DOHH2 (cell line): ENCODE results near the gene OCLN.

Source experiments
- EZH2phosphoT487 ChIP-seq: fragments of 200-600 bp; sonication (generic); IDR thresholded peaks from 2 replicates; pipeline ENCODE4 v1.6.1; 2017; ENCODE audit warnings: borderline replicate concordance, mild to moderate bottlenecking, antibody characterized with exemption, low read length, moderate library complexity, mixed read lengths
- TF ChIP-seq, protein P1 (sequence below): fragments of 200-600 bp; sonication (generic); IDR thresholded peaks from one replicate; pipeline ENCODE4 v1.5.1; 2014; ENCODE audit warnings: antibody characterized with exemption, mild to moderate bottlenecking, low read depth, low read length; ENCODE audit not compliant: poor library complexity, severe bottlenecking

DNA sequence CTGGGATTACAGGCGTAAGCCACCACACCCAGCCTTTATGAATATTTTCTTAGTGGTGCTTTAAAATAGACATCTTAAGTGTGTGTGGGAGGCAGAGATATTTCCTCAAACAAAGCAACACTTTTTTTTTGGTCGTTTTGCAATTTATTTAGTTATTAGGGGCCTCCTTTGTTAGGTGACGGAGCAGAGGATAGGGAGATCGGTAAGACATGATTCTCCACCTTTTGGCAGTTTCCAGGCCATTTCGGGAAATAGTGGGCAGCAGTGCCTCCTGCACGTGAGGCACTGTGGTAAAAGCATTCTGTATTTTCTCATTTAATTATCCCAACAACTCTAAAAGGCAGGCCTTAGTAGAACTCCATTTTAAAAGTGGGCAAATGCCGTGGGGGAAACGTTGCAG is 1.9 kb downstream of the OCLN start:
- TF ChIP-seq, protein P1, sequence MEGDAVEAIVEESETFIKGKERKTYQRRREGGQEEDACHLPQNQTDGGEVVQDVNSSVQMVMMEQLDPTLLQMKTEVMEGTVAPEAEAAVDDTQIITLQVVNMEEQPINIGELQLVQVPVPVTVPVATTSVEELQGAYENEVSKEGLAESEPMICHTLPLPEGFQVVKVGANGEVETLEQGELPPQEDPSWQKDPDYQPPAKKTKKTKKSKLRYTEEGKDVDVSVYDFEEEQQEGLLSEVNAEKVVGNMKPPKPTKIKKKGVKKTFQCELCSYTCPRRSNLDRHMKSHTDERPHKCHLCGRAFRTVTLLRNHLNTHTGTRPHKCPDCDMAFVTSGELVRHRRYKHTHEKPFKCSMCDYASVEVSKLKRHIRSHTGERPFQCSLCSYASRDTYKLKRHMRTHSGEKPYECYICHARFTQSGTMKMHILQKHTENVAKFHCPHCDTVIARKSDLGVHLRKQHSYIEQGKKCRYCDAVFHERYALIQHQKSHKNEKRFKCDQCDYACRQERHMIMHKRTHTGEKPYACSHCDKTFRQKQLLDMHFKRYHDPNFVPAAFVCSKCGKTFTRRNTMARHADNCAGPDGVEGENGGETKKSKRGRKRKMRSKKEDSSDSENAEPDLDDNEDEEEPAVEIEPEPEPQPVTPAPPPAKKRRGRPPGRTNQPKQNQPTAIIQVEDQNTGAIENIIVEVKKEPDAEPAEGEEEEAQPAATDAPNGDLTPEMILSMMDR: no peak
- no peak for TF ChIP-seq EZH2phosphoT487
